Measurements from ENCODE around the gene DLX1.
A peak's percentile ranks its signal among the peaks of the same experiment; 100 is the strongest.

DLX1 gene

GRCh38 chr2:172099472-172100079, 14.3 kb downstream of the DLX1 start:
- H3K27me3 ChIP-seq (ENCODE audit: control insufficient read depth in 1 of 2, insufficient read depth in 2 of 2, low read length in 2 of 2) = peaks cover 92 to 94% of the 10 kb centered on the region in 2 donors
- H3K4me3 ChIP-seq (ENCODE audit: low read depth in 1 of 2, low read length in 2 of 2) = no peak overlapping the region
- no peaks in the 10 kb centered on the region for H3K9me3 ChIP-seq (ENCODE audit: control insufficient read depth in 1 of 2, low read length in 2 of 2)
- no peaks in the 10 kb centered on the region for H3K36me3 ChIP-seq (ENCODE audit: control insufficient read depth in 1 of 2, insufficient read depth in 2 of 2, low read length in 2 of 2)
- H3K4me1 ChIP-seq (ENCODE audit: control insufficient read depth in 1 of 2, insufficient read depth in 2 of 2, low read length in 2 of 2) = peaks cover 42 to 58% of the 10 kb centered on the region in 2 donors
- H3K9ac ChIP-seq (ENCODE audit: low read depth in 1 of 2, low read length in 2 of 2) = no peak overlapping the region
- no peak overlapping the region for H3K27ac ChIP-seq (ENCODE audit: low read depth, low read length)

GRCh38 chr2:172100080-172100934, 15.0 kb downstream of the DLX1 start:
- Histone ChIP-seq H3K36me3 (ENCODE audit: control insufficient read depth in 1 of 2, insufficient read depth in 2 of 2, low read length in 2 of 2) (no peaks in the 10 kb centered on the region), H3K9ac (ENCODE audit: low read depth in 1 of 2, low read length in 2 of 2) (no peak overlapping the region), H3K4me1 (ENCODE audit: control insufficient read depth in 1 of 2, insufficient read depth in 2 of 2, low read length in 2 of 2) (peaks cover 35 to 52% of the 10 kb centered on the region in 2 donors), H3K9me3 (ENCODE audit: control insufficient read depth in 1 of 2, low read length in 2 of 2) (no peaks in the 10 kb centered on the region), H3K4me3 (ENCODE audit: low read depth in 1 of 2, low read length in 2 of 2) (no peak overlapping the region), H3K27ac (ENCODE audit: low read depth, low read length) (no peak overlapping the region), H3K27me3 (ENCODE audit: control insufficient read depth in 1 of 2, insufficient read depth in 2 of 2, low read length in 2 of 2) (peaks cover 86 to 92% of the 10 kb centered on the region in 2 donors)

GRCh38 chr2:172100935-172101820, 15.9 kb downstream of the DLX1 start:
- H3K4me1 ChIP-seq (ENCODE audit: control insufficient read depth in 1 of 2, insufficient read depth in 2 of 2, low read length in 2 of 2) = peaks cover 34 to 51% of the 10 kb centered on the region in 2 donors
- no peak overlapping the region for H3K27ac ChIP-seq (ENCODE audit: low read depth, low read length)
- peak overlapping the region; percentile 70 to 76 for H3K4me3 ChIP-seq (ENCODE audit: low read depth in 1 of 2, low read length in 2 of 2)
- no peaks in the 10 kb centered on the region for H3K9me3 ChIP-seq (ENCODE audit: control insufficient read depth in 1 of 2, low read length in 2 of 2)
- H3K36me3 ChIP-seq (ENCODE audit: control insufficient read depth in 1 of 2, insufficient read depth in 2 of 2, low read length in 2 of 2) = no peaks in the 10 kb centered on the region
- H3K27me3 ChIP-seq (ENCODE audit: control insufficient read depth in 1 of 2, insufficient read depth in 2 of 2, low read length in 2 of 2) = peaks cover 86 to 92% of the 10 kb centered on the region in 2 donors
- no peak overlapping the region for H3K9ac ChIP-seq (ENCODE audit: low read depth in 1 of 2, low read length in 2 of 2)

DNA sequence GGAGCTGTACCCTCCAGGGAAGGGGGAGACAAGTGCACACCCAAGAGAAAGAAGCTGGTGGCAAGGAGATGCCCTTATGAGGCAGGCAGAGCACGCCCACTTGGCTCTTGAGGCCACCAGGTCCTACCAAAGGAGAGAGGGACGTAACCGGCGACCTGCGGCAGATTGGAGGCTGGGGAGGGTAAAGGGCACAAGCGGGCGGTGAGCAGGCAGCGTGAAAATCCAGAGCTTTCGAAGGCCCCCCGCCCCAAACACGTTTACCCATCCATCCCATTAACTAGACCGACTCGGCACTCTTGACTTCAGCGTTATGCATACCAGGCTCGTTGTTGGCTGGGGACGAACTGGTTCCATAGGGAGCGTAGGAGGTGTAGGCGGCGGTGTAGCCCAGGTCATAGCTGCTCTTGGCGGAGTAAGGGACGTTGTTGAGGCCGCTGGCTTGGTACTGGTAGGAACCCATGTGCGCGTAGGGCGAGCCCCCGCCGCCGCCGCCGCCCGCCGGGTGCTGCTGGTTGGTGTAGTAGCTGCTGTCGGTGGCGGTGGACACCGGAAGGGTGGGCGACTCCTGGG, 16.6 kb downstream of the DLX1 start:
- no peaks in the 10 kb centered on the region for H3K36me3 ChIP-seq (ENCODE audit: control insufficient read depth in 1 of 2, insufficient read depth in 2 of 2, low read length in 2 of 2)
- no peak overlapping the region for H3K9ac ChIP-seq (ENCODE audit: low read depth in 1 of 2, low read length in 2 of 2)
- H3K27me3 ChIP-seq (ENCODE audit: control insufficient read depth in 1 of 2, insufficient read depth in 2 of 2, low read length in 2 of 2) = peaks cover 87 to 92% of the 10 kb centered on the region in 2 donors
- peak overlapping the region; percentile 70 to 76 for H3K4me3 ChIP-seq (ENCODE audit: low read depth in 1 of 2, low read length in 2 of 2)
- peaks cover 28 to 53% of the 10 kb centered on the region in 2 donors for H3K4me1 ChIP-seq (ENCODE audit: control insufficient read depth in 1 of 2, insufficient read depth in 2 of 2, low read length in 2 of 2)
- no peak overlapping the region for H3K27ac ChIP-seq (ENCODE audit: low read depth, low read length)
- no peaks in the 10 kb centered on the region for H3K9me3 ChIP-seq (ENCODE audit: control insufficient read depth in 1 of 2, low read length in 2 of 2)

DNA sequence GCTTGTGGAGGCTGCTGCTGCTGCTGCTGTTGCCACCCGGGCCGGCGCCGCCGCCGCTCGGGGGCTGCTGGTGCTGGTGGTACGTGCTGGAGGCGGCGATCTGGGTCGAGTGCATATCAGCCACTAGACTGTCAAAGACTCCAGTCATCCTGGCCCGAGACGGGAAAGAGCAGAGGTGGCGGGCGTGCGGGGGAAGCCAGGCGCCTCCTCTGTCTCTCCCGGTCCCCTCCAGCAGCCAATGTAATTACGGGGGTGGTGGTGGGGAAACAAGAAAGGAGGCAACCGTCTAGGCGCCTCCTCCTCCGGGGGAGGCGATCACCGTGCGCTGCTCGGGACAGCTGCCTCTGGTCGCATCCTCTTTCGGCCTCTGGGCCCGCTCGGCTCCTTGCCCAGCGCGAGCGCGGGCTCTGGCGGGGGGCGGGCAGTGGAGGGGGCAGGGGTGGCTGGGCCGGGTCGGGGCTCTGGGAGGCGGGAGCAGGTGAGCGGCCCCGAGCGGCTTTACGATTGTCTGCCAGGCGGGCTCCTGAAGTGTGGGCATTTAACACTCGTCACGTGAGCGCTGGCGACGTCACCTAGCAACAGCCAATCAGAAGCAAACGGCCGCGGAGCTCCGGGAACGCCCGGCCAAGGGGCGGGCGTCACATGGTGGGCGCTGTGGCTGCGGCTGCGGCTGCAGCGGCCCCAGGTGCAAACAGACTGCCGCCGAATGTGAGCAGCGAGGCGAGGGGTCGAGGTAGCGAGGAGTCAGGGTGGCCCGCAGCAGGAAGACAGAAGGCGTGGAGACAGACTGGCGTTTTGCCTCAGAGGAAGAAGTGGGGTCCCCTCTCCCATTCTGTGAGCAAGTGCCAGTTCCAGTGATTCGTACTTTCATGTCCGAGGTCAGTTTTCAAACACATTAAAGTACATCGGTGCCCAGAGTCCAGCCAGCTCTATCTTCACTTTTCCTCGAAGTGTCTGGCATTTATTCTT, 17.4 kb downstream of the DLX1 start, which contains the start of gene DLX2:
TSS of gene DLX2 (minus strand) at position 510 of the 969 bp plus-strand sequence. CDS start at position 148, 362 bp downstream.
- peak within 1 kb of the TSS in 1 of 2 donors; percentile 19 for H3K9ac ChIP-seq (ENCODE audit: low read depth in 1 of 2, low read length in 2 of 2)
- H3K4me3 ChIP-seq (ENCODE audit: low read depth in 1 of 2, low read length in 2 of 2) = peak within 1 kb of the TSS; percentile 70 to 76
- peaks cover 86 to 87% of the 10 kb centered on the region in 2 donors for H3K27me3 ChIP-seq (ENCODE audit: control insufficient read depth in 1 of 2, insufficient read depth in 2 of 2, low read length in 2 of 2)
- H3K9me3 ChIP-seq (ENCODE audit: control insufficient read depth in 1 of 2, low read length in 2 of 2) = no peaks in the 10 kb centered on the region
- H3K4me1 ChIP-seq (ENCODE audit: control insufficient read depth in 1 of 2, insufficient read depth in 2 of 2, low read length in 2 of 2) = peaks cover 23 to 46% of the 10 kb centered on the region in 2 donors
- H3K36me3 ChIP-seq (ENCODE audit: control insufficient read depth in 1 of 2, insufficient read depth in 2 of 2, low read length in 2 of 2) = no peaks in the 10 kb centered on the region
- no peak within 1 kb of the TSS for H3K27ac ChIP-seq (ENCODE audit: low read depth, low read length)

- H3K9me3 ChIP-seq (ENCODE audit: control insufficient read depth in 1 of 2, low read length in 2 of 2) = no peaks in the 10 kb centered on the region
- H3K4me1 ChIP-seq (ENCODE audit: control insufficient read depth in 1 of 2, insufficient read depth in 2 of 2, low read length in 2 of 2) = peaks cover 23 to 43% of the 10 kb centered on the region in 2 donors
- H3K36me3 ChIP-seq (ENCODE audit: control insufficient read depth in 1 of 2, insufficient read depth in 2 of 2, low read length in 2 of 2) = no peaks in the 10 kb centered on the region
- peaks cover 83 to 87% of the 10 kb centered on the region in 2 donors for H3K27me3 ChIP-seq (ENCODE audit: control insufficient read depth in 1 of 2, insufficient read depth in 2 of 2, low read length in 2 of 2)
- no peak overlapping the region for H3K9ac ChIP-seq (ENCODE audit: low read depth in 1 of 2, low read length in 2 of 2)
- H3K4me3 ChIP-seq (ENCODE audit: low read depth in 1 of 2, low read length in 2 of 2) = peak overlapping the region; percentile 69 to 76
- H3K27ac ChIP-seq (ENCODE audit: low read depth, low read length) = no peak overlapping the region
Measured at GRCh38 chr2:172103471-172104272, 18.4 kb downstream of the DLX1 start.

- H3K9ac ChIP-seq (ENCODE audit: low read depth in 1 of 2, low read length in 2 of 2) = no peak overlapping the region
- peaks cover 66 to 70% of the 10 kb centered on the region in 2 donors for H3K27me3 ChIP-seq (ENCODE audit: control insufficient read depth in 1 of 2, insufficient read depth in 2 of 2, low read length in 2 of 2)
- no peaks in the 10 kb centered on the region for H3K9me3 ChIP-seq (ENCODE audit: control insufficient read depth in 1 of 2, low read length in 2 of 2)
- peaks cover 23 to 33% of the 10 kb centered on the region in 2 donors for H3K4me1 ChIP-seq (ENCODE audit: control insufficient read depth in 1 of 2, insufficient read depth in 2 of 2, low read length in 2 of 2)
- no peaks in the 10 kb centered on the region for H3K36me3 ChIP-seq (ENCODE audit: control insufficient read depth in 1 of 2, insufficient read depth in 2 of 2, low read length in 2 of 2)
- no peak overlapping the region for H3K27ac ChIP-seq (ENCODE audit: low read depth, low read length)
- H3K4me3 ChIP-seq (ENCODE audit: low read depth in 1 of 2, low read length in 2 of 2) = no peak overlapping the region
Measured at GRCh38 chr2:172105471-172106107, 20.3 kb downstream of the DLX1 start.

Data from duodenal mucosa (tissue), 2 donors.